Glutamatergic neuron (in vitro differentiated cells): ENCODE measurements around the gene ANO4. TPM values are rescaled to one million over a fixed set of nuclear protein-coding genes. Genes with fewer than 3 reads are reported as not detected.
A peak's percentile ranks its signal among the peaks of the same experiment; 100 is the strongest.

Experiments used
- DNase-seq: peaks from one replicate; pipeline ENCODE4 v3.0.0; 2022
- H3K27ac Mint-ChIP-seq: one replicate; pipeline ENCODE4 v1.8.0; 2020; ENCODE audit warnings: mild to moderate bottlenecking, mixed read lengths, inconsistent platforms; ENCODE audit not compliant: unreplicated experiment
- H3K27me3 Mint-ChIP-seq: one replicate; pipeline ENCODE4 v1.8.0; 2020; ENCODE audit warnings: mild to moderate bottlenecking, moderate library complexity, mixed read lengths, inconsistent platforms; ENCODE audit not compliant: unreplicated experiment
- H3K36me3 Mint-ChIP-seq: one replicate; pipeline ENCODE4 v1.8.0; 2020; ENCODE audit warnings: mild to moderate bottlenecking, mixed read lengths, inconsistent platforms; ENCODE audit not compliant: unreplicated experiment
- H3K4me1 Mint-ChIP-seq: one replicate; pipeline ENCODE4 v1.8.0; 2020; ENCODE audit warnings: mild to moderate bottlenecking, low read depth, mixed read lengths, inconsistent platforms; ENCODE audit not compliant: unreplicated experiment
- H3K4me3 Mint-ChIP-seq: one replicate; pipeline ENCODE4 v1.8.0; 2020; ENCODE audit warnings: mild to moderate bottlenecking, mixed read lengths, inconsistent platforms; ENCODE audit not compliant: unreplicated experiment
- H3K9me3 Mint-ChIP-seq: one replicate; pipeline ENCODE4 v1.8.0; 2020; ENCODE audit warnings: mild to moderate bottlenecking, moderate library complexity, mixed read lengths, inconsistent platforms; ENCODE audit not compliant: unreplicated experiment
- total RNA-seq: library from RNA; stranded (reverse); fragmentation: NEBNext Ultra II Directional; extraction: Animal tissue kit (Norgen Biotek cat#: 25700); gene quantifications from one replicate; pipeline ENCODE4 v1.2.1, GENCODE V29; 2021; ENCODE audit not compliant: unreplicated experiment
- TF ChIP-seq, protein P1 (sequence below): fragments of 200-600 bp; sonication (generic); IDR thresholded peaks from one replicate; pipeline ENCODE4 v1.5.0; 2021; ENCODE audit not compliant: partially characterized antibody, unreplicated experiment

ANO4 gene
- total RNA-seq, 1 donor from 2014 or later, result 38.0 TPM

DNA sequence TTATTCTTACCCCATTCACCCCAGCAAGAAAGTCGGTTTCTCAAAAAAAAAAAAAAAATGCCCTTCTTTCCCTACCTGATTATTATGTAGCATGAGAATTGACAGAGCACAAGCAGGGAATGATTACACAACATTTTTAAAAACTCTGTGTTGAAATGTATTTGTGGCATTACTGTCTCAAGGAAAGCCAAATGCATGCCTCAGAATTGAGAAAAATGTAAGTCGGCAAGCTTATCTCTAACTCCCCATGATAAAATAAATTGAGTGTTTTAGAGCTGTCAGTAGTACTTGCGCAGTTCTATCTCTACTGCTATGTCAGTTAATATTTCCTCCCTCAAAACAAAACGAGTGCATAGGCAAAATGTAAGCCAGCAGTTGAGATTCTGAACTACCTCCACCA lies 25.7 kb downstream of the ANO4 start:
- no peak overlapping the region for H3K27ac Mint-ChIP-seq
- no peak for DNase-seq
- H3K4me3 Mint-ChIP-seq, result no peak overlapping the region
- no peaks in the 10 kb centered on the region for H3K9me3 Mint-ChIP-seq
- H3K27me3 Mint-ChIP-seq, result no peaks in the 10 kb centered on the region
- TF ChIP-seq, protein P1, sequence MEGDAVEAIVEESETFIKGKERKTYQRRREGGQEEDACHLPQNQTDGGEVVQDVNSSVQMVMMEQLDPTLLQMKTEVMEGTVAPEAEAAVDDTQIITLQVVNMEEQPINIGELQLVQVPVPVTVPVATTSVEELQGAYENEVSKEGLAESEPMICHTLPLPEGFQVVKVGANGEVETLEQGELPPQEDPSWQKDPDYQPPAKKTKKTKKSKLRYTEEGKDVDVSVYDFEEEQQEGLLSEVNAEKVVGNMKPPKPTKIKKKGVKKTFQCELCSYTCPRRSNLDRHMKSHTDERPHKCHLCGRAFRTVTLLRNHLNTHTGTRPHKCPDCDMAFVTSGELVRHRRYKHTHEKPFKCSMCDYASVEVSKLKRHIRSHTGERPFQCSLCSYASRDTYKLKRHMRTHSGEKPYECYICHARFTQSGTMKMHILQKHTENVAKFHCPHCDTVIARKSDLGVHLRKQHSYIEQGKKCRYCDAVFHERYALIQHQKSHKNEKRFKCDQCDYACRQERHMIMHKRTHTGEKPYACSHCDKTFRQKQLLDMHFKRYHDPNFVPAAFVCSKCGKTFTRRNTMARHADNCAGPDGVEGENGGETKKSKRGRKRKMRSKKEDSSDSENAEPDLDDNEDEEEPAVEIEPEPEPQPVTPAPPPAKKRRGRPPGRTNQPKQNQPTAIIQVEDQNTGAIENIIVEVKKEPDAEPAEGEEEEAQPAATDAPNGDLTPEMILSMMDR, result no peak
- peaks cover 3% of the 10 kb centered on the region for H3K4me1 Mint-ChIP-seq
- no peaks in the 10 kb centered on the region for H3K36me3 Mint-ChIP-seq

DNA sequence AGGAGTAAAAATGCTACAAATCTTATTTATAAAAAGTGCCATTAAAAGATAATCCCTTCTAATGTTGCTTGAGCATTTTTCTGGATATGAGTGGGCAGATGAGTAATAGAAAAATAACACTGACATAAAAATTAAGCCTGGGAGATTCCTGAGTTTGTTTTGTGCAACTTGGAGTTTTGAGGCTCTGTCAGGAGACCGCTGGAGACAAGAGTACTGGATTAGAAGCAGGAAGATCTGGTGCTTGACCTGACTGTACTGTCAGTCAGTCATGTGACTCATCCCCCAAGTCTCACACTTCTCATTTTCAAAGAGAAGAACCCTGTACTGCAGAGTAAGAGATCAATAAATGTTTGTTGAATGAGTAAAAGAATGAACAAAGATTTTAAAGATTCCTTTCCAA lies 29.4 kb downstream of the ANO4 start:
- no peaks in the 10 kb centered on the region for H3K36me3 Mint-ChIP-seq
- H3K4me1 Mint-ChIP-seq, result peaks cover 3% of the 10 kb centered on the region
- no peak for DNase-seq
- TF ChIP-seq, protein P1, result no peak
- no peaks in the 10 kb centered on the region for H3K9me3 Mint-ChIP-seq
- no peak overlapping the region for H3K27ac Mint-ChIP-seq
- no peaks in the 10 kb centered on the region for H3K27me3 Mint-ChIP-seq
- H3K4me3 Mint-ChIP-seq, result no peak overlapping the region

DNA sequence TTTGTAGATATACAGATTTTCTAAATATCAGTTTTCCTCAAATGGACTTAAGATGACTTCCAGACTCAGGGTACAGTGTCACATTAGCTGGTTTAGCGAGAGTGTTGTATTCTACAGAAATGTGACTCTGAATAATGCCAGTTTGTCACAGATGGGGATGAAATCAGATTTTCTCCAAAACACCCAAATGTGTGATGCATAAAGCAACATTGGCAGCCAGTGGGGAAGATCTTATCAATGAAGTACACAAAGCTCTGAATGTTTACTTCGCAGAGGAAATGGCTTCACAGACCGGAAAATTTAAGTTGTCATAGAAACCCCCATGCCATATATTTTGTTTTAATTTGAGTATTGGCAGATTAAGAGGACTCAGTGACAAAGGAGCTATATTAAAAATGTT lies 29.9 kb downstream of the ANO4 start:
- H3K4me3 Mint-ChIP-seq, result no peak overlapping the region
- H3K36me3 Mint-ChIP-seq, result no peaks in the 10 kb centered on the region
- no peaks in the 10 kb centered on the region for H3K27me3 Mint-ChIP-seq
- DNase-seq, result no peak
- H3K4me1 Mint-ChIP-seq, result peaks cover 3% of the 10 kb centered on the region
- TF ChIP-seq, protein P1, result no peak
- no peak overlapping the region for H3K27ac Mint-ChIP-seq
- no peaks in the 10 kb centered on the region for H3K9me3 Mint-ChIP-seq

DNA sequence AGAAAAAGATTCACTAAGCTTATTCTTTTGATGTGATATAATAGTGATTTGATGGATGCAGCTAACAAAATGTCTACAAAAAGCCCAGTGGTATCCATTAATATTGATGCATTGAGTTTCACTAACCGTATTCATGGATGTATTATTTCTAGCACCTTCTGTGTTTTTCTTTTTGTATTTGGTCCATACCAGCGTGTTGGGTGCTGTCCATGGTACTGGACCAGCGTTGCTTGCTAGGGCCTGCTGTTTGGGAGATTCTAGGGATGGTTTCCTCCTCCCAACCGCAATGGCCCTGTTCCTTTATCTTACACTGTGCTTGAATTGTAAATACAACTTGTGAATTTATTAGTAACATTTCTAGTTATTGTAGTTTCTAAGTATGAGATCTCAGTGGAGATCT lies 31.7 kb downstream of the ANO4 start:
- TF ChIP-seq, protein P1, result no peak
- DNase-seq, result no peak
- H3K27ac Mint-ChIP-seq, result no peak overlapping the region
- H3K4me1 Mint-ChIP-seq, result peaks cover 3% of the 10 kb centered on the region
- H3K9me3 Mint-ChIP-seq, result no peaks in the 10 kb centered on the region
- no peaks in the 10 kb centered on the region for H3K27me3 Mint-ChIP-seq
- H3K36me3 Mint-ChIP-seq, result no peaks in the 10 kb centered on the region
- H3K4me3 Mint-ChIP-seq, result no peak overlapping the region

DNA sequence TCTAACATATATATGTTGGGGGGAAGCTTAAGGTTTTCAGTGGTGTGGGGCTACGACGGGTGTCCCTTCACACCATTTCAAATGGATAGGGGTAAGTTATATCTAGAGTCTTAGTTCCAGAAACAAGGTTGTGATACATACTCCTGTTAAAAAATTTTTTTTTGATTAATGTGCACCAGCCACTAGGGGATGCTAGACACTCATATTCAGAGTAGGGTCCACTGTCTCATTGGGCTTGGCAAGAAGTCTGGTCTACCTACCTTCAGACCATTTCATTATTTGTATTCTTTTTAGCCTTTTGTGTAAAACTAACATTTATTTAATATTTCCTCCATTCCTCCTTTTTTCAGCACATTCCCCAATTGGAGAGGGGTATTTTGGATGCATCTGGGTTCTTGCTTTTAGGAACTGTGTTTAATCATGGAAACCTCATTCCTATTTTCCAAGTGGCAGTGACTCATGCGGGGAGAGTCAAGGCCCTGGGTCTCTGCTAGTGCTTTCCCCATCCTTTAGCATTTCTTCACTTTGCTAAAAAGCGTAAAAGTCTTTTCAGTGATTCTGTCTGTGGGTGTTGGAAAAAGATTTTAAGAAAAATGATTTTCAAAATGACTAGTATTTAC lies 33.4 kb downstream of the ANO4 start:
- no peaks in the 10 kb centered on the region for H3K36me3 Mint-ChIP-seq
- no peaks in the 10 kb centered on the region for H3K27me3 Mint-ChIP-seq
- peaks cover 3% of the 10 kb centered on the region for H3K4me1 Mint-ChIP-seq
- no peaks in the 10 kb centered on the region for H3K9me3 Mint-ChIP-seq
- DNase-seq, result no peak
- H3K4me3 Mint-ChIP-seq, result no peak overlapping the region
- H3K27ac Mint-ChIP-seq, result no peak overlapping the region
- TF ChIP-seq, protein P1, result peak; percentile 83
